NCI-H748 (cell line): ENCODE measurements around the gene HOMER1.

ENCODE experiments used
- DNase-seq: peaks from one replicate; lab custom pipeline; 2025; ENCODE audit not compliant: unreplicated experiment; lab: John Stamatoyannopoulos, UW

Gene HOMER1, protein sequence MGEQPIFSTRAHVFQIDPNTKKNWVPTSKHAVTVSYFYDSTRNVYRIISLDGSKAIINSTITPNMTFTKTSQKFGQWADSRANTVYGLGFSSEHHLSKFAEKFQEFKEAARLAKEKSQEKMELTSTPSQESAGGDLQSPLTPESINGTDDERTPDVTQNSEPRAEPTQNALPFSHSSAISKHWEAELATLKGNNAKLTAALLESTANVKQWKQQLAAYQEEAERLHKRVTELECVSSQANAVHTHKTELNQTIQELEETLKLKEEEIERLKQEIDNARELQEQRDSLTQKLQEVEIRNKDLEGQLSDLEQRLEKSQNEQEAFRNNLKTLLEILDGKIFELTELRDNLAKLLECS

GRCh38 chr5:79513704-79514390 lies at the start of gene HOMER1:
TSS of gene HOMER1 (minus strand) at chr5:79514134. CDS start at chr5:79512774, 1,360 bp downstream.
- DNase-seq = peak; percentile 89

GRCh38 chr5:79563247-79563590 lies 49.3 kb upstream of the HOMER1 start:
- no peak for DNase-seq

DNA sequence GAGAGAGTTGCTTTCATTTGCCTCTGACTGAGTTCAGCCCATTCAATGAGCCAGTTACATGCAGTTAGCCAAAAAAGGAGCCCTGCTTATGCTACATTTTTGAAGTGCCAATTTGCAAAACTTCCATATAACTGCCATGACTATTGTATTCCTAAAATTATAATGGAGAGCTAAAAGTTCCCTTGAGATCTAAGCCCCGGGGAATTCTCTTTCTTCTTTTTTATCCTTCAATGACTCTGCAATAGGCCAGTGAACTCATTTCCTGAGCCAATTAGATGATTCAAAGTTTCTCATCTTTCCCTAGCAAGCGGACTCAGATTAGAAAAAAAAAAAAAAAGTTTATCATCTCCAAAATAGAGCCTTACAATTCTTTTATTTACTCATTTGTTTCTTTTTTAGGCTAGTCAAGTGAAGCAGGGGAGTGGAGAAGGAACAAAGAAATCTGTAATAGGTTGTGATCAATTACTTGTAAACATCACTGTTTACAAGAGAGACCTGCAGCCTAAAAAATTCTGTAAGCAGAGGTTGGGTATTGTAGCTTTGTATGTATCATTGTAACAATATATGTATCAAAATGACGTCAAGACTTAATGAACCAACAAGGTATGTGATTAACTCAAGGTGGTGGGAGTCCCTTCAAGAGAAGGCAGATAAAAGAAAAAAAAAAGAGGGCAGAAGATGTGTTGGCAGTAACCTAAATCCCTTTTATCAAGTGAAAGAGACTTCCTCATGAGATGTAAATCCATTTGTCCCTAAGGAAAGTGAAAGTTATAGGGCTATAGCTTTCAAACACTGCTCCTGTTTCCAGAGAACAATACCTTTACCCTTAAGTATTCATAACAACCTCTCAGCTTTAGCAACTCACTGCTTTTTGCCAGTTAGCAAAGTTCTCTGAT lies 48.7 kb upstream of the HOMER1 start:
- no peak for DNase-seq

GRCh38 chr5:79561525-79561893 lies 47.6 kb upstream of the HOMER1 start:
- no peak for DNase-seq

- no peak for DNase-seq
Observed at GRCh38 chr5:79560771-79561524, 47.0 kb upstream of the HOMER1 start.

- no peak for DNase-seq
Observed at GRCh38 chr5:79555418-79555817, 41.5 kb upstream of the HOMER1 start.

DNA sequence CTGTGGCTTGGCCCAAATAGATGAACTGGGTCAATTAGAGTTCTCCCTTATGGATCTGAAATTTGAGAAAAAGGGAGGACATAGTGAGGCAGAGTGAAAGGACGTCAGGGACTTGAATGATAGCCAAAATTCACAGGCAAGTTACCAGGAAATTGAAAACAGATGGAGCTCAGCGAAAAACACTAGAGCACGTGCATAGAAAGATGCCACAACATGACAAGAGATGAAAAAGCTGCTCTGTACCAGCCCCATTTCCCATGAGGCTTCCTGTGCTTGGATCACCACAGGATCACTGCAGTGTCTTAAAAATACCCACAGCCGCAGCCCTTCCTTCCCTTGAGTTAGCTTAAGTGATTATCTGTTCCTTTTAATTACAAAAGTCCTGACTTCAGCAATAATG lies 39.0 kb upstream of the HOMER1 start:
- DNase-seq = no peak

DNA sequence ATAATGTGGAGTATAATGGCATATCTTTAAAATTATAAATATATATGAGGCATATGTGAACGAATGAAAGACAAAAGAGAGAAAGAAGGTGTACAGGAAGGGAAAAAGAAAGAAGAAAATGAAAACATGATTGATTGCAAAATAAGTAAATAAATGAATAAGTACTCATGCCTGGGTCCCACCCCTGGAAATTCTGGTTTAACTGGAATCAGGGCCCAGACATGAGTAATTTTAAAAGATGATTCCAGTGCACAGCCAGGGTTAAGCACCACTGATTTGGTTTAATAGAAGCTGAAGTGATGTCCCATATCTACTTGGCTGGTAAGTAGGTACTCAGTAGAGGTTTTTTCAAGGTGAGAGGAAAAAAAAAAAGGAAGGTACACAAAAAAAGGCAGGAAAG lies 34.0 kb upstream of the HOMER1 start:
- peak; percentile 16 for DNase-seq

DNA sequence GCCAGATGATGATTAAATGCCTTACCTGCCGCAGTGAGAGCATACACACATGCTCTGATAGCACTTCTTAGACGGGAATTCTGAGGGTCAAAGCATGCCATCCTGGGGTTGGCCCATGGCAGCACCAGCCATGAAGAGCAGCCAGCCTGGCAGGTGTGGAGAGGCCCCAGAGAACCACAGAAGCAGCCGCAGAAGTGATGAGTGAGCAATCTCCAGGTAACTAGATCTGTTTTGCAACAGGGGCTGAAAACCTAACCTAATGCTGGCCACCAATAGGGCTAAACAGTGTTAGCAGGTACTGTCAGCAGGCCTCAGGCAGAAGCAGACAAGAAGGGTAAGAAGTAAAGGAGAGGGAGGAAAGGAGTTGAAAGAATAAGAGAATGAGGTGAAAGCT lies 33.5 kb upstream of the HOMER1 start:
- no peak for DNase-seq

DNA sequence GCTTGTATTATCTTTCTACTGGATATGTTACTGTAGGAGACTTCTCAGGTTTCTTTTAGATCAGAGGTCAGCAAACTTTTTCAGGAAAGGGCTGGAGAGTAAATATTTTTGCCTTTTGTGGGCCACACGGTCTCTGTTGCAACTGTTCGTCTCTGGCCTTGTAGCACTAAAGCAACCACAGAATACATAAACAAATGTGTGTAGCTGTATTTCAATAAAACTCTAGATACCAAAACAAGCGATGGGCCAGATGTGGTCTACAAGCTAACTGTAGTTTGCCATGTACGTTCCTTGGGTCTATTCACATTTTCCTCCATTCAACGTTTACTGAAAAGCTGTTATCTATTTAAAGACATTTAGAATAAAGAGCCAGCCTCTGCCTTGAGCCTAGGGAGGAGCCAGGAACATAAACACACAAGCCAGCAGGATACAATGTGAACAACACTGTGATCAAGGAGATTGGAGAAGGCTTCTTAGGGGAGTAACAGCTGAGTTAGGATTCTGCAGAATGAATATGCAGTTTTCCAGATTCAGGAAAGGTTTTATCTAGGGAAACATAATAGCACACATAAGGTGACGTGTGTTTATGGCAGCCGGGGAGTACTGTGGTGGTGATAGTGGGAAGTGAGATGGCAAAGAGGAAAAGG lies 33.0 kb upstream of the HOMER1 start:
- no peak for DNase-seq

DNA sequence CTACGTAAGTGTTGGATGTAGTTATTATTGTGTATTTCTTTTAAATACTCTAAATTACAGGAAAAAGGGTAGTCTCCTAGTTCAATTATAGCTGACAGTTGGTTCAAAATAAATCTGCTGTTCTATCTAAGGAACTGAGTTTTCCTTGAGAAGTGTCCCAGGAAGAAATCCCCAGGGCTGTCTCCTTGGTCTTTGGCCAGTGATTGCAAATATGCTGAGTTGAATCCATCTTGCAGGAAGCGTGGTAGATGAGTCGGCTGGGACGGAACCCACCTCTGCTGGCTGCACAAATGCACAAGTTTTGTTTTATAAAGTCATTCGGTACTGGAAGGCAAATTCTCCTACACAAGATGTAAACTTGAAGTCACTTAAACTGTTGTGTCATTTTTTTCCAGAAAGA lies 30.2 kb upstream of the HOMER1 start:
- no peak for DNase-seq

GRCh38 chr5:79540939-79541338 lies 27.0 kb upstream of the HOMER1 start:
- no peak for DNase-seq

GRCh38 chr5:79536193-79536906 lies 22.4 kb upstream of the HOMER1 start:
- no peak for DNase-seq

DNA sequence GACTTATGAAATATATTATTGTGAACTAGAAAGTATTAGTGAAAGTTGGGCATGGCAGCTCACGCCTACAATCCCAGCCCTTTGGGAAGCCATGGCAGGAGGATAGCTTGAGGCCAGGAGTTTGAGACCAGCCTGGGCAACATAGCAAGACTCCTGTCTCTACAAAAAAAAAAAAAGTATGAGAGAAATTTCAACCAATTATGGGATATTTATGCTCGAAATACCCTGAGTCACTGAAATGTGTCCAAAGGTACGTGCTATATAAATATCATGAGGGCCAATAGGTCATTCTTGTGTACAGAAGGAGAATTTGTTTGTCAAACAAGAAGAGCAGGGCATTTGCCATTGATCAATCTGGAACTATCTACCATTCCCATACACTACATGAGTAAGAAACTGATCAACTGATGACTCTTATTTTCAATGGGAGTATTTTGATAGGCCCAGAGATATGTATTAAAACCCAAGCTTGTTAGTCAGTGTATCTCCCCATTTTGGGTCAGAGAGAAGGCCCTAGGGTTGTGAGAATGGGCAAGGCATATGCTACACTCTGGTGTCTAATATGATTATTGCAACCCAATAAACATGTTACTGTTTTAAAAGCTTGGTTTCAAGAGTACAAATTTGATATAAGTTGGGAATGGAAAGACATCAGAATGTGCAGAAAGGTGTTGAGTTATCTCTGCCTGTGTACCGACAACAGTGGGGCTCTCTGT lies 21.7 kb upstream of the HOMER1 start:
- no peak for DNase-seq

- DNase-seq = no peak
Observed at GRCh38 chr5:79529110-79529509, 15.2 kb upstream of the HOMER1 start.

DNA sequence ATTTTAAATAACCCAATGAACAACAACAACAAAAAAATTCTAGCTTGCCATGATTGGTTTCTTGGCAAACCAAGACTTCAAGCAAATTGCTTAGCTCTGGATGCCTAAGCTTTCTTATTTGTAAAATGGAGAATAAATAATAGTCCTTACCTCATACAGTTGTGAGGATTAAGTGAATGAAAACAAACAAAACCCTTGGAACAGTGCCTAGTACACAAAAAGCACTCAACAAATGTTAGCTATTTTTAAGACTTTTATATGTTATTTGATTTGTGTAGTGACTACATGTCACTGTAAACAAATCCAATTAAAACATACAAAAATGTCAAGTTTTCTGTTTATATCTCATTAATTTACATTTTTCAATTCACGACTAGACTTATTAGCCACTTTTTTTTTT lies 13.5 kb upstream of the HOMER1 start:
- no peak for DNase-seq

GRCh38 chr5:79526928-79527327 lies 13.0 kb upstream of the HOMER1 start:
- DNase-seq = no peak

- no peak for DNase-seq
Observed at GRCh38 chr5:79526493-79526892, 12.6 kb upstream of the HOMER1 start.

DNA sequence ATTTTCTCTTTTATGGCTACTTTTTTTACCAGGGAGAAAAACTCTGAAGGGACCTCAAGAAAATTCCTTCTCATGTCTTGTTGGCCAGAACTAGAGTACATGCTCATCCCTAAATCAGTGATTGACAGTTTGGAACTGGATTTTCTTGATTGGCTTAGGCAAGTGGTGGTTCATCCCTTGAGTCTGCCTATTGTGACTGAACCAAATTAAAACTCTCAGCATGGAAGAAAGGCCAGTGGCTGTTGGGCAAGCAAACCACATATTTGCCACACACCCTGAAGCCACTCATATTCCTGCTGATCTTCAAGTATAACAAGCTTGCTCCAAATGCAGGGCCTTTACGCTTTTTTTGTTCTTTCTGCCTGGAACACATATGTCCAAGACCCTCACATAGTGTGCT lies 7.2 kb upstream of the HOMER1 start:
- no peak for DNase-seq
